ENCODE data around the gene RGS9BP. TPM values are rescaled to one million over a fixed set of nuclear protein-coding genes. Genes with fewer than 3 reads are reported as not detected.

The RGS9BP gene
- total RNA-seq, 1 donor from 2014 or later, result not detected

GRCh38 chr19:32662186-32662585 is 13.5 kb upstream of the RGS9BP start:
- Histone ChIP-seq H3K79me2 (ENCODE audit: low read depth) (peaks cover 22% of the 10 kb centered on the region), H3F3A (ENCODE audit: low read depth) (no peaks in the 10 kb centered on the region), H3K27ac (no peak overlapping the region), H3K4me3 (no peak overlapping the region), H3K27me3 (no peaks in the 10 kb centered on the region), H3K4me2 (no peak overlapping the region), H3K9me3 (ENCODE audit: low read depth) (no peaks in the 10 kb centered on the region), H3K9ac (no peak overlapping the region), H3K36me3 (no peaks in the 10 kb centered on the region), H4K20me1 (ENCODE audit: low read depth) (peaks cover 31% of the 10 kb centered on the region), H2AFZ (replicated peaks) (no peak overlapping the region), H3K4me1 (no peaks in the 10 kb centered on the region)
- Mint-ChIP-seq H3K27me3 (ENCODE audit: insufficient read depth, low read depth) (peaks cover 3% of the 10 kb centered on the region), H3K4me1 (no peaks in the 10 kb centered on the region), H3K9me3 (no peaks in the 10 kb centered on the region), H3K27ac (no peak overlapping the region), H3K36me3 (peaks cover 4% of the 10 kb centered on the region), H3K4me3 (no peak overlapping the region)
- TF ChIP-seq EZH2phosphoT487 (IDR thresholded peaks at IDR 0.05) (no peak), CTCF (IDR thresholded peaks at IDR 0.05) (no peak), EZH2 (IDR thresholded peaks at IDR 0.05) (no peak)
- no peak for DNase-seq (ENCODE audit: low spot score)

GRCh38 chr19:32666084-32666483 is 9.6 kb upstream of the RGS9BP start:
- H3K27ac ChIP-seq, result no peak overlapping the region
- Mint-ChIP-seq H3K27ac (no peak overlapping the region), H3K36me3 (peaks cover 2% of the 10 kb centered on the region)

GRCh38 chr19:32669310-32669709 is 6.3 kb upstream of the RGS9BP start:
- Histone ChIP-seq H3K27me3 (peaks cover 21% of the 10 kb centered on the region), H3K4me3 (no peak overlapping the region), H4K20me1 (ENCODE audit: low read depth) (peaks cover 57% of the 10 kb centered on the region), H3K4me1 (no peaks in the 10 kb centered on the region), H3K4me2 (no peak overlapping the region), H2AFZ (replicated peaks) (no peak overlapping the region), H3F3A (ENCODE audit: low read depth) (no peaks in the 10 kb centered on the region), H3K9ac (no peak overlapping the region), H3K27ac (no peak overlapping the region), H3K36me3 (no peaks in the 10 kb centered on the region), H3K9me3 (ENCODE audit: low read depth) (no peaks in the 10 kb centered on the region), H3K79me2 (ENCODE audit: low read depth) (peaks cover 38% of the 10 kb centered on the region)
- no peak overlapping the region for H3K4me3 Mint-ChIP-seq
- H3K9me3 Mint-ChIP-seq, result no peaks in the 10 kb centered on the region
- no peak for TF ChIP-seq EZH2phosphoT487 (IDR thresholded peaks at IDR 0.05)
- no peak for TF ChIP-seq CTCF (IDR thresholded peaks at IDR 0.05)
- TF ChIP-seq EZH2 (IDR thresholded peaks at IDR 0.05), result no peak
- H3K4me1 Mint-ChIP-seq, result peaks cover 19% of the 10 kb centered on the region
- DNase-seq (ENCODE audit: low spot score), result no peak
- H3K27me3 Mint-ChIP-seq (ENCODE audit: insufficient read depth, low read depth), result peaks cover 16% of the 10 kb centered on the region
- peaks cover 4% of the 10 kb centered on the region for H3K36me3 Mint-ChIP-seq
- H3K27ac Mint-ChIP-seq, result no peak overlapping the region

More at GRCh38 chr19:32666084-32666483, 9.6 kb upstream of the RGS9BP start:
- TF ChIP-seq EZH2phosphoT487 (IDR thresholded peaks at IDR 0.05) (no peak), CTCF (IDR thresholded peaks at IDR 0.05) (no peak), EZH2 (IDR thresholded peaks at IDR 0.05) (no peak)
- Histone ChIP-seq H3K9me3 (ENCODE audit: low read depth) (no peaks in the 10 kb centered on the region), H2AFZ (replicated peaks) (no peak overlapping the region), H3K36me3 (no peaks in the 10 kb centered on the region), H3F3A (ENCODE audit: low read depth) (no peaks in the 10 kb centered on the region), H3K79me2 (ENCODE audit: low read depth) (peaks cover 18% of the 10 kb centered on the region), H4K20me1 (ENCODE audit: low read depth) (peaks cover 40% of the 10 kb centered on the region), H3K9ac (no peak overlapping the region), H3K4me2 (no peak overlapping the region), H3K4me1 (no peaks in the 10 kb centered on the region), H3K4me3 (no peak overlapping the region), H3K27me3 (no peaks in the 10 kb centered on the region)
- Mint-ChIP-seq H3K4me3 (no peak overlapping the region), H3K4me1 (peaks cover 9% of the 10 kb centered on the region), H3K9me3 (no peaks in the 10 kb centered on the region), H3K27me3 (ENCODE audit: insufficient read depth, low read depth) (peaks cover 3% of the 10 kb centered on the region)
- no peak for DNase-seq (ENCODE audit: low spot score)

Measured in neural progenitor cell (in vitro differentiated cells).